WTC11 (cell line): ENCODE data around the gene OPCML. TPM values are rescaled to one million over a fixed set of nuclear protein-coding genes. Genes with fewer than 3 reads are reported as not detected.

Source experiments
- ATAC-seq: fragments of 200-7000 bp; cut with Tn5 transposase; 2 replicates; pipeline ENCODE4 v1.10.0; 2021; ENCODE audit warnings: mild to moderate bottlenecking, moderate library complexity
- CTCF ChIA-PET: fragments of 300-600 bp; sonication (Branson Sonifier 250); formaldehyde crosslinking; loops from one replicate; lab custom pipeline; 2021; ENCODE audit warnings: antibody characterized with exemption; lab: Charles Lee
- POLR2A ChIA-PET: fragments of 350-600 bp; sonication (Branson Sonifier 250); formaldehyde crosslinking; loops from one replicate; lab custom pipeline; 2021; ENCODE audit warnings: antibody characterized with exemption; lab: Charles Lee
- DNase-seq: peaks from one replicate; pipeline ENCODE4 v3.0.0; 2021; ENCODE audit warnings: low spot score
- H3K27ac Mint-ChIP-seq: 2 replicates; pipeline ENCODE4 v1.8.0; 2021; ENCODE audit warnings: mixed read lengths
- H3K27me3 Mint-ChIP-seq: 2 replicates; pipeline ENCODE4 v1.8.0; 2021; ENCODE audit warnings: low read depth, mild to moderate bottlenecking, moderate library complexity, mixed read lengths
- H3K36me3 Mint-ChIP-seq: 2 replicates; pipeline ENCODE4 v1.8.0; 2021; ENCODE audit warnings: mixed read lengths
- H3K4me1 Mint-ChIP-seq: 2 replicates; pipeline ENCODE4 v1.8.0; 2022; ENCODE audit warnings: mixed read lengths
- H3K4me3 Mint-ChIP-seq: 2 replicates; pipeline ENCODE4 v1.8.0; 2021; ENCODE audit warnings: mild to moderate bottlenecking, moderate library complexity, mixed read lengths
- H3K9me3 Mint-ChIP-seq: 2 replicates; pipeline ENCODE4 v1.8.0; 2021; ENCODE audit warnings: mixed read lengths
- ESRRA ChIP-seq: sonication (generic); formaldehyde crosslinking; IDR thresholded peaks from 2 replicates; pipeline ENCODE4 v1.8.1; 2022; ENCODE audit warnings: mild to moderate bottlenecking, missing genetic modification reagents, borderline replicate concordance
- FOXJ3 ChIP-seq: sonication (generic); formaldehyde crosslinking; IDR thresholded peaks from 2 replicates; pipeline ENCODE4 v1.9.0; 2021; ENCODE audit warnings: missing genetic modification reagents, mild to moderate bottlenecking, borderline replicate concordance
- IRF2 ChIP-seq: sonication (generic); formaldehyde crosslinking; IDR thresholded peaks from 2 replicates; pipeline ENCODE4 v1.8.0; 2022; ENCODE audit warnings: low read depth, missing genetic modification reagents, borderline replicate concordance
- KAT7 ChIP-seq: sonication (generic); formaldehyde crosslinking; IDR thresholded peaks from 2 replicates; pipeline ENCODE4 v1.8.1; 2023; ENCODE audit warnings: missing genetic modification reagents, mild to moderate bottlenecking, borderline replicate concordance
- MAX ChIP-seq: sonication (generic); formaldehyde crosslinking; IDR thresholded peaks from 2 replicates; pipeline ENCODE4 v1.8.0; 2022; ENCODE audit warnings: mild to moderate bottlenecking, missing genetic modification reagents
- NFYB ChIP-seq: sonication (generic); formaldehyde crosslinking; conservative IDR thresholded peaks from 2 replicates; pipeline ENCODE4 v1.8.0; 2022; ENCODE audit warnings: low read depth, missing genetic modification reagents
- NR1H2 ChIP-seq: sonication (generic); formaldehyde crosslinking; IDR thresholded peaks from 2 replicates; pipeline ENCODE4 v1.9.0; 2021; ENCODE audit warnings: mild to moderate bottlenecking, moderate library complexity, missing genetic modification reagents
- RORB ChIP-seq: fragments of 250-450 bp; sonication (Bioruptor Pico); IDR thresholded peaks from 2 replicates; pipeline ENCODE4 v1.9.0; 2021; ENCODE audit warnings: mild to moderate bottlenecking
- SMAD3 ChIP-seq: sonication (generic); formaldehyde crosslinking; IDR thresholded peaks from 2 replicates; pipeline ENCODE4 v1.8.0; 2022; ENCODE audit warnings: missing genetic modification reagents, mild to moderate bottlenecking, borderline replicate concordance
- SOX15 ChIP-seq: fragments of 250-450 bp; sonication (Bioruptor Pico); IDR thresholded peaks from 2 replicates; pipeline ENCODE4 v1.9.0; 2021; ENCODE audit warnings: mild to moderate bottlenecking
- SP1 ChIP-seq: sonication (generic); formaldehyde crosslinking; conservative IDR thresholded peaks from 2 replicates; pipeline ENCODE4 v1.8.1; 2022; ENCODE audit warnings: missing genetic modification reagents
- TEAD1 ChIP-seq: sonication (generic); formaldehyde crosslinking; IDR thresholded peaks from 2 replicates; pipeline ENCODE4 v1.8.0; 2022; ENCODE audit warnings: mild to moderate bottlenecking, missing genetic modification reagents
- TEAD4 ChIP-seq: sonication (generic); formaldehyde crosslinking; IDR thresholded peaks from 2 replicates; pipeline ENCODE4 v1.8.0; 2022; ENCODE audit warnings: mild to moderate bottlenecking, missing genetic modification reagents
- ZNF219 ChIP-seq: sonication (generic); formaldehyde crosslinking; IDR thresholded peaks from 2 replicates; pipeline ENCODE4 v1.8.0; 2023; ENCODE audit warnings: missing genetic modification reagents, mild to moderate bottlenecking, borderline replicate concordance
- ZNF317 ChIP-seq: sonication (generic); formaldehyde crosslinking; IDR thresholded peaks from 2 replicates; pipeline ENCODE4 v1.8.1; 2023; ENCODE audit warnings: low read depth, mild to moderate bottlenecking, moderate library complexity, missing genetic modification reagents, borderline replicate concordance
- total RNA-seq: library from RNA; stranded (reverse); gene quantifications from 3 replicates; pipeline ENCODE4 v1.2.3, GENCODE V29; 2021
- TF ChIP-seq, protein P1 (sequence below): fragments of 250-450 bp; sonication (Bioruptor Pico); IDR thresholded peaks from 2 replicates; pipeline ENCODE4 v1.9.0; 2021; ENCODE audit warnings: mild to moderate bottlenecking
- TF ChIP-seq, protein P2 (sequence below): sonication (generic); formaldehyde crosslinking; IDR thresholded peaks from 2 replicates; pipeline ENCODE4 v1.8.1; 2023; ENCODE audit warnings: mild to moderate bottlenecking, missing genetic modification reagents, borderline replicate concordance
- TF ChIP-seq, protein P3 (sequence below): sonication (generic); formaldehyde crosslinking; IDR thresholded peaks from 2 replicates; pipeline ENCODE4 v1.8.1; 2023; ENCODE audit warnings: mild to moderate bottlenecking, missing genetic modification reagents
- TF ChIP-seq, protein P4 (sequence below): sonication (generic); formaldehyde crosslinking; IDR thresholded peaks from 2 replicates; pipeline ENCODE4 v1.8.0; 2023; ENCODE audit warnings: missing genetic modification reagents, mild to moderate bottlenecking, borderline replicate concordance

OPCML gene
- total RNA-seq, 1 experiment from 2014 or later, result 1.5 TPM

GRCh38 chr11:132640952-132641351 is 891.3 kb downstream of the OPCML start (continued):
- TF ChIP-seq NFYB (CRISPR knock-in tag), result no peak
- TF ChIP-seq SOX15 (CRISPR knock-in tag), result no peak
- TF ChIP-seq MAX (CRISPR knock-in tag), result no peak
- no peak for TF ChIP-seq FOXJ3 (CRISPR knock-in tag)
- no peak for TF ChIP-seq TEAD4 (CRISPR knock-in tag)
- TF ChIP-seq, protein P1, sequence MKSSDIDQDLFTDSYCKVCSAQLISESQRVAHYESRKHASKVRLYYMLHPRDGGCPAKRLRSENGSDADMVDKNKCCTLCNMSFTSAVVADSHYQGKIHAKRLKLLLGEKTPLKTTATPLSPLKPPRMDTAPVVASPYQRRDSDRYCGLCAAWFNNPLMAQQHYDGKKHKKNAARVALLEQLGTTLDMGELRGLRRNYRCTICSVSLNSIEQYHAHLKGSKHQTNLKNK, result no peak
- TF ChIP-seq, protein P2, sequence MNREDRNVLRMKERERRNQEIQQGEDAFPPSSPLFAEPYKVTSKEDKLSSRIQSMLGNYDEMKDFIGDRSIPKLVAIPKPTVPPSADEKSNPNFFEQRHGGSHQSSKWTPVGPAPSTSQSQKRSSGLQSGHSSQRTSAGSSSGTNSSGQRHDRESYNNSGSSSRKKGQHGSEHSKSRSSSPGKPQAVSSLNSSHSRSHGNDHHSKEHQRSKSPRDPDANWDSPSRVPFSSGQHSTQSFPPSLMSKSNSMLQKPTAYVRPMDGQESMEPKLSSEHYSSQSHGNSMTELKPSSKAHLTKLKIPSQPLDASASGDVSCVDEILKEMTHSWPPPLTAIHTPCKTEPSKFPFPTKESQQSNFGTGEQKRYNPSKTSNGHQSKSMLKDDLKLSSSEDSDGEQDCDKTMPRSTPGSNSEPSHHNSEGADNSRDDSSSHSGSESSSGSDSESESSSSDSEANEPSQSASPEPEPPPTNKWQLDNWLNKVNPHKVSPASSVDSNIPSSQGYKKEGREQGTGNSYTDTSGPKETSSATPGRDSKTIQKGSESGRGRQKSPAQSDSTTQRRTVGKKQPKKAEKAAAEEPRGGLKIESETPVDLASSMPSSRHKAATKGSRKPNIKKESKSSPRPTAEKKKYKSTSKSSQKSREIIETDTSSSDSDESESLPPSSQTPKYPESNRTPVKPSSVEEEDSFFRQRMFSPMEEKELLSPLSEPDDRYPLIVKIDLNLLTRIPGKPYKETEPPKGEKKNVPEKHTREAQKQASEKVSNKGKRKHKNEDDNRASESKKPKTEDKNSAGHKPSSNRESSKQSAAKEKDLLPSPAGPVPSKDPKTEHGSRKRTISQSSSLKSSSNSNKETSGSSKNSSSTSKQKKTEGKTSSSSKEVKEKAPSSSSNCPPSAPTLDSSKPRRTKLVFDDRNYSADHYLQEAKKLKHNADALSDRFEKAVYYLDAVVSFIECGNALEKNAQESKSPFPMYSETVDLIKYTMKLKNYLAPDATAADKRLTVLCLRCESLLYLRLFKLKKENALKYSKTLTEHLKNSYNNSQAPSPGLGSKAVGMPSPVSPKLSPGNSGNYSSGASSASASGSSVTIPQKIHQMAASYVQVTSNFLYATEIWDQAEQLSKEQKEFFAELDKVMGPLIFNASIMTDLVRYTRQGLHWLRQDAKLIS (CRISPR knock-in tag), result no peak
- TF ChIP-seq, protein P3, sequence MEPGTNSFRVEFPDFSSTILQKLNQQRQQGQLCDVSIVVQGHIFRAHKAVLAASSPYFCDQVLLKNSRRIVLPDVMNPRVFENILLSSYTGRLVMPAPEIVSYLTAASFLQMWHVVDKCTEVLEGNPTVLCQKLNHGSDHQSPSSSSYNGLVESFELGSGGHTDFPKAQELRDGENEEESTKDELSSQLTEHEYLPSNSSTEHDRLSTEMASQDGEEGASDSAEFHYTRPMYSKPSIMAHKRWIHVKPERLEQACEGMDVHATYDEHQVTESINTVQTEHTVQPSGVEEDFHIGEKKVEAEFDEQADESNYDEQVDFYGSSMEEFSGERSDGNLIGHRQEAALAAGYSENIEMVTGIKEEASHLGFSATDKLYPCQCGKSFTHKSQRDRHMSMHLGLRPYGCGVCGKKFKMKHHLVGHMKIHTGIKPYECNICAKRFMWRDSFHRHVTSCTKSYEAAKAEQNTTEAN, result no peak

GRCh38 chr11:132639986-132640385 is 892.3 kb downstream of the OPCML start:
- no peak for ATAC-seq

More at GRCh38 chr11:132639986-132640385, 892.3 kb downstream of the OPCML start:
- TF ChIP-seq IRF2 (CRISPR knock-in tag), result no peak
- TF ChIP-seq TEAD1 (CRISPR knock-in tag), result no peak
- no peak for TF ChIP-seq RORB (CRISPR knock-in tag)
- TF ChIP-seq FOXJ3 (CRISPR knock-in tag), result no peak
- TF ChIP-seq SP1, result no peak
- no peak for TF ChIP-seq ESRRA (CRISPR knock-in tag)
- no peak for TF ChIP-seq ZNF219 (CRISPR knock-in tag)
- TF ChIP-seq KAT7 (CRISPR knock-in tag), result no peak
- no peak for TF ChIP-seq TEAD4 (CRISPR knock-in tag)
- TF ChIP-seq NR1H2 (CRISPR knock-in tag), result no peak
- no peak for TF ChIP-seq NFYB (CRISPR knock-in tag)
- TF ChIP-seq, protein P4, sequence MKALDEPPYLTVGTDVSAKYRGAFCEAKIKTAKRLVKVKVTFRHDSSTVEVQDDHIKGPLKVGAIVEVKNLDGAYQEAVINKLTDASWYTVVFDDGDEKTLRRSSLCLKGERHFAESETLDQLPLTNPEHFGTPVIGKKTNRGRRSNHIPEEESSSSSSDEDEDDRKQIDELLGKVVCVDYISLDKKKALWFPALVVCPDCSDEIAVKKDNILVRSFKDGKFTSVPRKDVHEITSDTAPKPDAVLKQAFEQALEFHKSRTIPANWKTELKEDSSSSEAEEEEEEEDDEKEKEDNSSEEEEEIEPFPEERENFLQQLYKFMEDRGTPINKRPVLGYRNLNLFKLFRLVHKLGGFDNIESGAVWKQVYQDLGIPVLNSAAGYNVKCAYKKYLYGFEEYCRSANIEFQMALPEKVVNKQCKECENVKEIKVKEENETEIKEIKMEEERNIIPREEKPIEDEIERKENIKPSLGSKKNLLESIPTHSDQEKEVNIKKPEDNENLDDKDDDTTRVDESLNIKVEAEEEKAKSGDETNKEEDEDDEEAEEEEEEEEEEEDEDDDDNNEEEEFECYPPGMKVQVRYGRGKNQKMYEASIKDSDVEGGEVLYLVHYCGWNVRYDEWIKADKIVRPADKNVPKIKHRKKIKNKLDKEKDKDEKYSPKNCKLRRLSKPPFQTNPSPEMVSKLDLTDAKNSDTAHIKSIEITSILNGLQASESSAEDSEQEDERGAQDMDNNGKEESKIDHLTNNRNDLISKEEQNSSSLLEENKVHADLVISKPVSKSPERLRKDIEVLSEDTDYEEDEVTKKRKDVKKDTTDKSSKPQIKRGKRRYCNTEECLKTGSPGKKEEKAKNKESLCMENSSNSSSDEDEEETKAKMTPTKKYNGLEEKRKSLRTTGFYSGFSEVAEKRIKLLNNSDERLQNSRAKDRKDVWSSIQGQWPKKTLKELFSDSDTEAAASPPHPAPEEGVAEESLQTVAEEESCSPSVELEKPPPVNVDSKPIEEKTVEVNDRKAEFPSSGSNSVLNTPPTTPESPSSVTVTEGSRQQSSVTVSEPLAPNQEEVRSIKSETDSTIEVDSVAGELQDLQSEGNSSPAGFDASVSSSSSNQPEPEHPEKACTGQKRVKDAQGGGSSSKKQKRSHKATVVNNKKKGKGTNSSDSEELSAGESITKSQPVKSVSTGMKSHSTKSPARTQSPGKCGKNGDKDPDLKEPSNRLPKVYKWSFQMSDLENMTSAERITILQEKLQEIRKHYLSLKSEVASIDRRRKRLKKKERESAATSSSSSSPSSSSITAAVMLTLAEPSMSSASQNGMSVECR (CRISPR knock-in tag), result no peak
- no peak for TF ChIP-seq SMAD3 (CRISPR knock-in tag)
- no peak for TF ChIP-seq ZNF317 (CRISPR knock-in tag)
- TF ChIP-seq, all 79 proteins: peak for 0
- Mint-ChIP-seq H3K4me3 (no peak overlapping the region), H3K27me3 (no peaks in the 10 kb centered on the region; the same call in 1 of the 2 replicates), H3K9me3 (no peaks in the 10 kb centered on the region), H3K36me3 (no peaks in the 10 kb centered on the region), H3K27ac (no peak overlapping the region), H3K4me1 (peaks cover 25% of the 10 kb centered on the region)
- CTCF ChIA-PET, result no interaction called here
- DNase-seq, result no peak
- POLR2A ChIA-PET, result no interaction called here
